ENCODE measurements around the gene DHDH. TPM values are rescaled to one million over a fixed set of nuclear protein-coding genes. Genes with fewer than 3 reads are reported as not detected.
"Not testable (repeated sequence)": the region's sequence is repeated elsewhere in the genome, so short reads cannot be mapped to it uniquely, and the experiment has no call there.

The DHDH gene
- polyA plus RNA-seq, 1 experiment, result not detected

DNA sequence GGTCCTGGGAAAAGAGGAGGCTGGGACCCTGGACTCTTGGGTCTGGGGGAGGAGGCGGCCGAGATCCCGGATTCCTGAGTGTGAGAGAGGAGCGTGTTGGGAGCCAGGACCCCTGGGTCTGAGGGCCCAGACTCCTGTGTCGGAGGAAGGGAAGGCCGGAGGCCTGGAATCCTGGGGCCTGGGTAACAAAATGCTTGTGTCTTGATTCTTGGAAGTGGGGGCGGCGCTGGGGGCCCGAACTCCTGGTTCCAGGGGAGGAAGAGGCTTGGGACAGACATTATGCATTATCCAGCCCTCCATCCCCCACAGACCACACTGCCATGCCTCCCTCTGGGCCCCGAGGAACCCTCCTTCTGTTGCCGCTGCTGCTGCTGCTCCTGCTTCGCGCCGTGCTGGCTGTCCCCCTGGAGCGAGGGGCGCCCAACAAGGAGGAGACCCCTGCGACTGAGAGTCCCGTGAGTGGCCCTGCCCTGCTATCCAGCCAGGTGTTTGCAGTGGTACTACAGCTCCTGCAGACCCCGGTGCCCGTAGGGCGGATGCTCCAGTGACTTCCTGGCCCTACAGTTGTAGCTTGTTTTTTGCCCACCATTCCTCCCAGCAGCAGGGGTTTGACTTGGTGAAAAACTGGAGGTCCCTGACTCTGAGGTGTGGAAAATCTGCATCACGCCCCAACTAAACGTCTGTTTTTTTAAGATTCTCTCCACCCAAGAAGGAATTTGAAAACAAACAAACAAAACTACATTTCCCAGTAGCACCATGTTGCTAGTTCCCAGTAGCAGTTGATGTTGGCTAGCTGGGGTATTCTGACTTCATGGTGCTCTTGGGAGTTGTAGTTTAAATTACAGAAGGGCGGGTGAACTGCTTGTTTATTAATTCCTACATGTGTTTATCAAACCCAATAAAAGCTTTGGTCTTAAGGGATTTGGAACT is 32.8 kb upstream of the DHDH start:
- Histone ChIP-seq H3K36me3 (ENCODE audit: control insufficient read depth, insufficient read depth, low read length) (peaks cover 13% of the 10 kb centered on the region), H3K4me3 (ENCODE audit: low read depth, low read length) (peak overlapping the region; percentile 63), H3K27me3 (ENCODE audit: control insufficient read depth, insufficient read depth, low read length) (no peaks in the 10 kb centered on the region)
- no peak for DNase-seq (ENCODE audit: low read depth)
- TF ChIP-seq, protein P1, sequence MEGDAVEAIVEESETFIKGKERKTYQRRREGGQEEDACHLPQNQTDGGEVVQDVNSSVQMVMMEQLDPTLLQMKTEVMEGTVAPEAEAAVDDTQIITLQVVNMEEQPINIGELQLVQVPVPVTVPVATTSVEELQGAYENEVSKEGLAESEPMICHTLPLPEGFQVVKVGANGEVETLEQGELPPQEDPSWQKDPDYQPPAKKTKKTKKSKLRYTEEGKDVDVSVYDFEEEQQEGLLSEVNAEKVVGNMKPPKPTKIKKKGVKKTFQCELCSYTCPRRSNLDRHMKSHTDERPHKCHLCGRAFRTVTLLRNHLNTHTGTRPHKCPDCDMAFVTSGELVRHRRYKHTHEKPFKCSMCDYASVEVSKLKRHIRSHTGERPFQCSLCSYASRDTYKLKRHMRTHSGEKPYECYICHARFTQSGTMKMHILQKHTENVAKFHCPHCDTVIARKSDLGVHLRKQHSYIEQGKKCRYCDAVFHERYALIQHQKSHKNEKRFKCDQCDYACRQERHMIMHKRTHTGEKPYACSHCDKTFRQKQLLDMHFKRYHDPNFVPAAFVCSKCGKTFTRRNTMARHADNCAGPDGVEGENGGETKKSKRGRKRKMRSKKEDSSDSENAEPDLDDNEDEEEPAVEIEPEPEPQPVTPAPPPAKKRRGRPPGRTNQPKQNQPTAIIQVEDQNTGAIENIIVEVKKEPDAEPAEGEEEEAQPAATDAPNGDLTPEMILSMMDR (IDR thresholded peaks at IDR 0.05; ENCODE audit: insufficient read depth, low read depth, low read length), result no peak
- CTCF ChIA-PET, result interaction anchor here (0.9 to 1.2 kb wide), 4 partner anchors 63 to 70 kb away, joined by 3 to 4 read pairs (median 4); no protein-coding TSS in a partner anchor
- POLR2A ChIA-PET, result interaction anchor here (0.6 to 1.1 kb wide), 2 partner anchors 22 to 93 kb away, joined by 3 to 5 read pairs; partner anchors contain the start of gene RUVBL2

DNA sequence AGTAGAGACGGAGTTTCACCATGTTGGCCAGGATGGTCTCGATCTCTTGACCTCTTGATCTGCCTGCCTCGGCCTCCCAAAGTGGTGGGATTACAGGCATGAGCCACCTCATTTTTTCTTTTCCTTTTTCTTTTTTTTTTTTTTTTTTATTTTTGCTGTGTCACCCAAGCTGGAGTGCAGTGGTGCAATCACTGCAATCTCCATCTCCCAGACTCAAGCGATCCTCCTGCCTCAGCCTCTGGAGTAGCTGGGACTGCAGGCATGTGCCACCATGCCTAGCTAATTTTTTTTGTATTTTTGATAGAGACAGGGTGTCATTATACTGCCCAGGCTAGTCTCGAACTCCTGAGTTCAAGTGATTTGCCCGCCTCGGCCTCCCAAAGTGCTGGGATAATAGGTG is 31.2 kb upstream of the DHDH start:
- CTCF ChIA-PET; H3K27me3 ChIP-seq (ENCODE audit: control insufficient read depth, insufficient read depth, low read length); H3K4me3 ChIP-seq (ENCODE audit: low read depth, low read length); DNase-seq (ENCODE audit: low read depth); POLR2A ChIA-PET: not testable (repeated sequence)
- H3K36me3 ChIP-seq (ENCODE audit: control insufficient read depth, insufficient read depth, low read length), result peaks cover 13% of the 10 kb centered on the region

- H3K36me3 ChIP-seq (ENCODE audit: control insufficient read depth, insufficient read depth, low read length), result peaks cover 16% of the 10 kb centered on the region
- POLR2A ChIA-PET; H3K27me3 ChIP-seq (ENCODE audit: control insufficient read depth, insufficient read depth, low read length); DNase-seq (ENCODE audit: low read depth); CTCF ChIA-PET; H3K4me3 ChIP-seq (ENCODE audit: low read depth, low read length): not testable (repeated sequence)
Measured at GRCh38 chr19:48903788-48904187, 29.7 kb upstream of the DHDH start.

DNA sequence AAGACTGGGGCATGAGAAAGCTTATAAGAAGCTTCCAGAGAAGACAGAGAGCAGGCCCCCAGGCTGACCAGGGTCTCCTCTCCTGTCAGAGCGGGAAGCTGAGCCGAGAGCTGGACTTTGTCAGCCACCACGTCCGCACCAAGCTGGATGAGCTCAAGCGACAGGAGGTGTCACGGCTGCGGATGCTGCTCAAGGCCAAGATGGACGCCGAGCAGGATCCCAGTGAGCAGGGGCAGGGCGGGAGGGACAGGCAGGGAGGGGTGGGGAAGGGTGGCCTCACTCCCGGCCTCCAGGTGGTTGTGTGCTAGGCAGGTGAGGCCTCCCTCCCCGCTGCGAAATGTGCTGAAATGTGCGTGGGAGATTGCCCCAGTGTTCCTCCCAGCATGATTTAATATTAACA is 27.8 kb upstream of the DHDH start:
- POLR2A ChIA-PET, result no interaction called here

GRCh38 chr19:48906324-48906723 is 27.2 kb upstream of the DHDH start:
- no peaks in the 10 kb centered on the region for H3K27me3 ChIP-seq (ENCODE audit: control insufficient read depth, insufficient read depth, low read length)
- TF ChIP-seq, protein P1 (IDR thresholded peaks at IDR 0.05; ENCODE audit: insufficient read depth, low read depth, low read length), result no peak
- H3K36me3 ChIP-seq (ENCODE audit: control insufficient read depth, insufficient read depth, low read length), result peaks cover 23% of the 10 kb centered on the region
- no peak for DNase-seq (ENCODE audit: low read depth)
- H3K4me3 ChIP-seq (ENCODE audit: low read depth, low read length), result no peak overlapping the region
- ChIA-PET CTCF (interaction anchor here (0.9 kb wide), 1 partner anchor 12 kb away, joined by 3 read pairs; no protein-coding TSS in a partner anchor), POLR2A (no interaction called here)

More for the DNA sequence above, 27.8 kb upstream of the DHDH start:
- CTCF ChIA-PET, result no interaction called here
- H3K27me3 ChIP-seq (ENCODE audit: control insufficient read depth, insufficient read depth, low read length), result no peaks in the 10 kb centered on the region
- peaks cover 19% of the 10 kb centered on the region for H3K36me3 ChIP-seq (ENCODE audit: control insufficient read depth, insufficient read depth, low read length)
- no peak overlapping the region for H3K4me3 ChIP-seq (ENCODE audit: low read depth, low read length)
- TF ChIP-seq, protein P1 (IDR thresholded peaks at IDR 0.05; ENCODE audit: insufficient read depth, low read depth, low read length), result no peak
- DNase-seq (ENCODE audit: low read depth), result no peak

DNA sequence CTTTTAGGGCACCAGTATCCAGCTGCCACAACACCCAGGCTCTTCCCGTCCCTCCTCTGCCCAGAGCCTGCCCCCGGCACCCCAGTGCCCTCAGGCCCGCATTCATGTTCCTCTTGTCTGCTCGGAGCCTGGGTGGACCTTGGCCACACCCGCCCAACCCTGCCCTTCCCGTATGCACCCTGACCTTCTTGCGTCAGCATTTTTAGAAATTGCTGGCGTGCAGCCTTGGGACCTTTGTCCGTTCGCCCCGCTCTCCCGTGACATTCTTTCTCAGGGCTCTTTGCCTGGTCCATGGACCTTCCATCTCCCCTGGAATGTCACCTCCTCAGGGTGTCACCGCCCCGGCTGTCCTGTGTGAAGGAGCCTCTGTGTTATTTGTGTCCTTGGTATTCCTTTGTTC is 25.8 kb upstream of the DHDH start:
- Histone ChIP-seq H3K27me3 (ENCODE audit: control insufficient read depth, insufficient read depth, low read length) (no peaks in the 10 kb centered on the region), H3K4me3 (ENCODE audit: low read depth, low read length) (no peak overlapping the region), H3K36me3 (ENCODE audit: control insufficient read depth, insufficient read depth, low read length) (peaks cover 21% of the 10 kb centered on the region)
- POLR2A ChIA-PET, result no interaction called here
- TF ChIP-seq, protein P1 (IDR thresholded peaks at IDR 0.05; ENCODE audit: insufficient read depth, low read depth, low read length), result no peak
- CTCF ChIA-PET, result no interaction called here
- DNase-seq (ENCODE audit: low read depth), result no peak

GRCh38 chr19:48909424-48910077 is 23.9 kb upstream of the DHDH start:
- DNase-seq (ENCODE audit: low read depth); H3K27me3 ChIP-seq (ENCODE audit: control insufficient read depth, insufficient read depth, low read length); POLR2A ChIA-PET; CTCF ChIA-PET; H3K4me3 ChIP-seq (ENCODE audit: low read depth, low read length): not testable (repeated sequence)
- H3K36me3 ChIP-seq (ENCODE audit: control insufficient read depth, insufficient read depth, low read length), result peaks cover 29% of the 10 kb centered on the region

All from BJ (cell line).